K562 (cell line): ENCODE measurements around the gene HDAC2. TPM values are rescaled to one million over a fixed set of nuclear protein-coding genes. Genes with fewer than 3 reads are reported as not detected.

ENCODE experiments used
- DEAF1 ChIP-seq: fragments of 450-650 bp; formaldehyde crosslinking; IDR thresholded peaks from 2 replicates; pipeline ENCODE4 v1.4.0; 2020; ENCODE audit warnings: mild to moderate bottlenecking, moderate library complexity
- KAT8 ChIP-seq: fragments of 450-650 bp; IDR thresholded peaks from 2 replicates; pipeline ENCODE4 v1.6.1; 2016; ENCODE audit warnings: low read depth, mild to moderate bottlenecking
- MED1 ChIP-seq: sonication (generic); formaldehyde crosslinking; IDR thresholded peaks from 2 replicates; pipeline ENCODE4 v1.8.1; 2023; ENCODE audit warnings: missing genetic modification reagents, borderline replicate concordance
- PHF8 ChIP-seq: fragments of 200-600 bp; sonication (generic); IDR thresholded peaks from 2 replicates; pipeline ENCODE4 v1.6.1; 2012; ENCODE audit warnings: mixed run types, mild to moderate bottlenecking, inconsistent platforms, low read length, moderate library complexity, borderline replicate concordance
- REST ChIP-seq, 2 experiments: fragments of 450-650 bp; formaldehyde crosslinking in 1 of 2; IDR thresholded peaks; 2 replicates each; pipeline versions ENCODE4 v1.4.0 to v1.6.1; 2014 to 2020; ENCODE audit warnings: mild to moderate bottlenecking in 2 of 2, borderline replicate concordance in 1 of 2, low read depth in 1 of 2
- SIX5 ChIP-seq, 2 experiments: IDR thresholded peaks; 2 replicates each; pipeline ENCODE4 v1.6.1; 2011; ENCODE audit warnings: low read length in 2 of 2, borderline replicate concordance in 1 of 2, low read depth in 1 of 2, mild to moderate bottlenecking in 1 of 2, moderate library complexity in 1 of 2; ENCODE audit not compliant: insufficient read depth in 1 of 2
- SMAD1 ChIP-seq: fragments of 150-350 bp; IDR thresholded peaks from 2 replicates; pipeline ENCODE4 v1.6.1; 2014; ENCODE audit warnings: low read length, low read depth; ENCODE audit not compliant: partially characterized antibody
- VEZF1 ChIP-seq: fragments of 200-800 bp; sonication (Bioruptor generic); IDR thresholded peaks from 2 replicates; pipeline ENCODE4 v1.6.1; 2017; ENCODE audit warnings: missing genetic modification characterization, missing compliant biosample characterization
- XRCC5 ChIP-seq: fragments of 200-400 bp; formaldehyde crosslinking; IDR thresholded peaks from 2 replicates; pipeline ENCODE4 v1.6.1; 2017; ENCODE audit warnings: low read depth, mild to moderate bottlenecking, low read length
- polyA plus RNA-seq, 8 experiments: library from polyadenylated mRNA; depleted of rRNA in 4 of 8; stranded (reverse) in 5 of 8; unstranded in 3 of 8; fragments of >200 nt; fragmentation: Nextera tagmentation in 2 of 8; fragmentation: Illumina TruSeq in 1 of 8; extraction: Ambion mirVana in 2 of 8; extraction: Trizol in 1 of 8; gene quantifications; 2 replicates each; pipeline versions ENCODE4 v1.2.1 to v1.2.3, GENCODE V29; 2011 to 2014; ENCODE audit warnings: inconsistent platforms in 1 of 8, missing spikeins in 1 of 8
- total RNA-seq, 7 experiments: library from RNA; depleted of rRNA in 6 of 7; stranded (reverse); fragments of >200 nt in 6 of 7; fragmentation: Illumina TruSeq in 2 of 7; extraction: Trizol in 2 of 7; gene quantifications; 2 replicates each; pipeline versions ENCODE4 v1.2.1 to v1.2.3, GENCODE V29; 2011 to 2021; ENCODE audit warnings: low replicate concordance in 1 of 7

Gene HDAC2
- total and polyA plus RNA-seq, 9 of the 15 experiments (the other 6 are each of a cell fraction or from before 2014, with no cell fraction given) = 67.0 to 277 (median 151) TPM

- TF ChIP-seq MED1 (CRISPR knock-in tag) = no peak
- TF ChIP-seq XRCC5 = no peak; the same call in 1 of the 2 replicates
- TF ChIP-seq SIX5 (IDR thresholded peaks at IDR 0.05; ENCODE audit: borderline replicate concordance in 1 of 2, insufficient read depth in 1 of 2, low read depth in 1 of 2, low read length in 2 of 2) = peak; percentile 31 to 41; a peak in 3 of 4 replicates
- no peak for TF ChIP-seq SMAD1
- TF ChIP-seq PHF8 = peak; percentile 83
- no peak for TF ChIP-seq KAT8
- no peak for TF ChIP-seq DEAF1 (CRISPR knock-in tag)
- TF ChIP-seq REST (IDR thresholded peaks at IDR 0.05; ENCODE audit: borderline replicate concordance) = peak; percentile 10; the same call in 1 of the 2 replicates
- TF ChIP-seq REST (CRISPR knock-in tag; IDR thresholded peaks at IDR 0.05; ENCODE audit: low read depth) = peak; percentile 59; the same call in 1 of the 2 replicates
- TF ChIP-seq VEZF1 = peak; percentile 82
Measured at GRCh38 chr6:113970805-113971676, at the start of gene HDAC2 (continued).
